DMS53 treated with DMSO at 0.1 percent for 48 hours (cell line): ENCODE results near the gene OR6K6.

Experiments
- DNase-seq: peaks from one replicate; lab custom pipeline; 2025; ENCODE audit not compliant: unreplicated experiment; lab: John Stamatoyannopoulos, UW

Gene OR6K6

GRCh38 chr1:158800526-158800925 is 46.0 kb downstream of the OR6K6 start:
- no peak for DNase-seq

GRCh38 chr1:158801396-158801795 is 46.9 kb downstream of the OR6K6 start:
- no peak for DNase-seq

GRCh38 chr1:158803678-158804077 is 49.2 kb downstream of the OR6K6 start:
- DNase-seq = no peak
